ENCODE data around the gene KCNH2. TPM values are rescaled to one million over a fixed set of nuclear protein-coding genes. Genes with fewer than 3 reads are reported as not detected.

Gene KCNH2
- total and polyA plus RNA-seq, 2 of the 8 experiments (the other 6 are each of a cell fraction or from before 2014, with no cell fraction given), result 8.0 to 15.0 TPM

DNA sequence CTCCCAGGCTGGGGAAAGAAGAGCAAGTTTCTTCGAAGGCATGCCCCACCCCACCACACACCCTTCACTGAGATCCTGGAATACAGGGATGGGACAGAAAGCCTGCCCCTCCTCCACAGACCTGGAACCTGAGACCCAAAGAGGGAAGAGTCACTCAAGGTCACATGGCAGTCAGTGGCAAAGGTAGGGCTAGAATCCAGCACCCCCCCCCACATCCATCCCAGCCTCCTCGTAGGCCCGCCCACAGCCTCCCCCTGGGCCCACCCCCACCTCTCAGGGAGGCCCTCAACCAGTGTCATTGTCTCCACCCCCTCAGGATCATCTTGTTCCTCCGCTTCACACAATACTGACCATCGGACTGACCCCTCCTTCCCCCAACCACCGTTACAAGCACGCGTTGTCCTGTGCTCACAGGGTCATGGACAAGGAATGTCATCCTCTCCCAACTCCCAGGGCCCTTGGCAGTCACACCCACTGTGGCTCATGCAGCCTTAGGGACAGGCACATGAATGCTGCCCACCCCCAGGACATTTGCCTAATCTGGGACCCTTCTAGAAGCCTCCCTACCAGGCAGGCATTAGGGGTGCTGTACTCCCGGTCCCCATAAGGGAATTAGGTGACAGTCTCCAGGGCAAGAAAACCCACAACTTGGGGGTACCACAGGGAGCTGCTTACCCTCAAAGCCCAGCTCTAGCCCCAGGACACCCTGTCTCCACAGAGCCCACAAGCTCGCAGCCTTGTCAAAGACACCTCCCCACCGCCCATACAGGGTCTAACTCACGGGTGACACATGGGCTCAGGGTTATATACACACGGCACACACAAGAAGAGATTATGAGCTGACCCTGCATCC lies 1.4 kb downstream of the KCNH2 start:
- peaks cover 2 to 9% of the 10 kb centered on the region in 2 experiments for H4K20me1 ChIP-seq (replicated peaks in 1 of 2; ENCODE audit: control insufficient read depth in 1 of 2, insufficient read depth in 2 of 2, low read length in 2 of 2)
- H2BK15ac ChIP-seq (ENCODE audit: low read length), result peak overlapping the region; percentile 72; the same call in 1 of the 2 replicates
- no peak overlapping the region for H2BK5ac ChIP-seq (ENCODE audit: low read depth, low read length)
- no peak overlapping the region for H3K14ac ChIP-seq (ENCODE audit: insufficient read length)
- H3K18ac ChIP-seq (ENCODE audit: extremely low read depth, low read length), result peak overlapping the region; percentile 68; the same call in 1 of the 2 replicates
- H4K5ac ChIP-seq (ENCODE audit: insufficient read length, low read depth, low read length), result no peak overlapping the region
- no peak overlapping the region for H3K27ac ChIP-seq (ENCODE audit: low read depth, low read length)
- H2BK120ac ChIP-seq (replicated peaks; ENCODE audit: low read depth, low read length), result no peak overlapping the region
- no peak overlapping the region; a peak in 1 of 7 replicates for H3K9ac ChIP-seq (replicated peaks in 1 of 4; ENCODE audit: extremely low read depth in 1 of 4, low read depth in 3 of 4, low read length in 3 of 4)
- H3K9me3 ChIP-seq (ENCODE audit: insufficient read depth in 2 of 2, low read depth in 1 of 2, low read length in 1 of 2), result no peaks in the 10 kb centered on the region
- no peak overlapping the region for H3K56ac ChIP-seq (replicated peaks; ENCODE audit: insufficient read length, low read depth, low read length)
- H2BK20ac ChIP-seq (ENCODE audit: low read length), result 0 out of 2 replicates have a peak overlapping the region, but pooled peaks have one; percentile 25
- POLR2A ChIA-PET (ENCODE audit: partially characterized antibody), result interaction anchor here (0.9 to 1.4 kb wide), 6 partner anchors 11 to 37 kb away, joined by 3 to 6 read pairs (median 4); no protein-coding TSS in a partner anchor
- H3K4me1 ChIP-seq (replicated peaks in 1 of 4; ENCODE audit: control insufficient read depth in 3 of 4, insufficient read depth in 4 of 4, low read length in 3 of 4), result peaks cover 11 to 41% (median 34%) of the 10 kb centered on the region in 4 experiments
- peaks cover 21% of the 10 kb centered on the region for H3K23me2 ChIP-seq (ENCODE audit: low read depth, low read length)
- DNase-seq (ENCODE audit: low read depth in 1 of 2, low spot score in 2 of 2) (no peak), FAIRE-seq (no peak)
- H2AFZ ChIP-seq (ENCODE audit: low read length), result no peak overlapping the region
- H3K36me3 ChIP-seq (ENCODE audit: control insufficient read depth in 2 of 4, insufficient read depth in 4 of 4, low read length in 3 of 4), result no peaks in the 10 kb centered on the region
- H3K79me2 ChIP-seq (ENCODE audit: control insufficient read depth in 1 of 2, insufficient read depth in 2 of 2, low read length in 2 of 2), result no peaks in the 10 kb centered on the region
- H3K4me3 ChIP-seq (ENCODE audit: extremely low read depth in 1 of 4, insufficient read depth in 2 of 4, low read depth in 3 of 4, low read length in 4 of 4), result peak overlapping the region; percentile 35 to 60 (median 42)
- H2AK5ac ChIP-seq (ENCODE audit: low read depth, low read length), result no peak overlapping the region
- H3K27me3 ChIP-seq (replicated peaks in 1 of 4; ENCODE audit: control insufficient read depth in 3 of 4, extremely low read depth in 1 of 4, insufficient read depth in 3 of 4, low read length in 3 of 4), result peaks cover 2 to 34% (median 27%) of the 10 kb centered on the region in 4 experiments
- H3K4ac ChIP-seq (replicated peaks; ENCODE audit: insufficient read length, low read depth, low read length), result no peak overlapping the region
- no peak overlapping the region for H3K23ac ChIP-seq (ENCODE audit: insufficient read length)
- peak overlapping the region; percentile 86; the same call in 1 of the 2 replicates for H2BK12ac ChIP-seq (ENCODE audit: low read depth, low read length)
- H4K91ac ChIP-seq (replicated peaks; ENCODE audit: insufficient read length, low read length), result peak overlapping the region; percentile 83
- H3K79me1 ChIP-seq (ENCODE audit: low read depth, low read length), result no peaks in the 10 kb centered on the region; the same call in 1 of the 2 replicates
- no peak overlapping the region; the same call in 1 of the 2 replicates for H4K8ac ChIP-seq (ENCODE audit: extremely low read depth, insufficient read depth, low read length)
- TF ChIP-seq PHF8 (conservative IDR thresholded peaks at IDR 0.05; ENCODE audit: low read depth, low read length) (no peak), SP1 (IDR thresholded peaks at IDR 0.05; ENCODE audit: low read depth, low read length) (0 out of 2 replicates have a peak, but pooled peaks have one; percentile 29), POLR2AphosphoS5 (IDR thresholded peaks at IDR 0.05; ENCODE audit: low read depth, low read length) (no peak), EP300 (IDR thresholded peaks at IDR 0.05; ENCODE audit: borderline replicate concordance in 1 of 2, low read depth in 2 of 2, low read length in 2 of 2) (no peak)
- TF ChIP-seq, protein P1, sequence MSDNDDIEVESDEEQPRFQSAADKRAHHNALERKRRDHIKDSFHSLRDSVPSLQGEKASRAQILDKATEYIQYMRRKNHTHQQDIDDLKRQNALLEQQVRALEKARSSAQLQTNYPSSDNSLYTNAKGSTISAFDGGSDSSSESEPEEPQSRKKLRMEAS (IDR thresholded peaks at IDR 0.05), result peak; percentile 11; the same call in 1 of the 2 replicates
- TF ChIP-seq, protein P2, sequence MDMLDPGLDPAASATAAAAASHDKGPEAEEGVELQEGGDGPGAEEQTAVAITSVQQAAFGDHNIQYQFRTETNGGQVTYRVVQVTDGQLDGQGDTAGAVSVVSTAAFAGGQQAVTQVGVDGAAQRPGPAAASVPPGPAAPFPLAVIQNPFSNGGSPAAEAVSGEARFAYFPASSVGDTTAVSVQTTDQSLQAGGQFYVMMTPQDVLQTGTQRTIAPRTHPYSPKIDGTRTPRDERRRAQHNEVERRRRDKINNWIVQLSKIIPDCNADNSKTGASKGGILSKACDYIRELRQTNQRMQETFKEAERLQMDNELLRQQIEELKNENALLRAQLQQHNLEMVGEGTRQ (IDR thresholded peaks at IDR 0.05; ENCODE audit: low read length), result peak; percentile 58; the same call in 1 of the 2 replicates
- CTCF ChIA-PET (ENCODE audit: partially characterized antibody), result interaction anchor here (0.6 to 27.0 kb wide), 7 partner anchors 10 to 630 kb away, joined by 3 to 797 read pairs (median 6); no protein-coding TSS in a partner anchor
- H3K4me2 ChIP-seq (ENCODE audit: insufficient read depth in 1 of 2, low read depth in 2 of 2, low read length in 2 of 2), result peak overlapping the region; percentile 84 to 97
- WGBS, 2 experiments (ENCODE audit: extremely low coverage in 1 of 2, insufficient coverage in 1 of 2, insufficient read length in 1 of 2, insufficient replicate concordance in 2 of 2, low coverage in 1 of 2, low lambda C conversion rate in 2 of 2, missing lambda C conversion rate in 1 of 2), result 40% methylated on average over 11 of the region's 13 CpGs; no CpG with 5 or more reads in 1 of the 2 experiments

Measured in H1 (cell line).